HepG2 (cell line): Measurements from ENCODE around the gene SMYD4. TPM values are rescaled to one million over a fixed set of nuclear protein-coding genes. Genes with fewer than 3 reads are reported as not detected.

Experiments
- AHR ChIP-seq: IDR thresholded peaks from 2 replicates; pipeline ENCODE4 v1.6.1; 2018; ENCODE audit warnings: missing genetic modification reagents, missing compliant biosample characterization
- DBP ChIP-seq: sonication (generic); formaldehyde crosslinking; IDR thresholded peaks from 2 replicates; pipeline ENCODE4 v1.4.0; 2020; ENCODE audit warnings: missing genetic modification reagents; ENCODE audit errors: not compliant biosample characterization
- GFI1 ChIP-seq: sonication (generic); formaldehyde crosslinking; IDR thresholded peaks from 2 replicates; pipeline ENCODE4 v1.5.0; 2020; ENCODE audit warnings: missing genetic modification reagents, mild to moderate bottlenecking, borderline replicate concordance
- NFRKB ChIP-seq: fragments of 450-650 bp; IDR thresholded peaks from 2 replicates; pipeline ENCODE4 v1.6.1; 2017
- NR0B2 ChIP-seq: sonication (generic); formaldehyde crosslinking; IDR thresholded peaks from 2 replicates; pipeline ENCODE4 v1.4.0; 2020; ENCODE audit warnings: mild to moderate bottlenecking, missing genetic modification reagents
- PREB ChIP-seq: sonication (generic); formaldehyde crosslinking; IDR thresholded peaks from 2 replicates; pipeline ENCODE4 v1.4.0; 2020; ENCODE audit warnings: missing genetic modification reagents
- REXO4 ChIP-seq: sonication (generic); formaldehyde crosslinking; IDR thresholded peaks from 2 replicates; pipeline ENCODE4 v1.8.0; 2022; ENCODE audit warnings: missing genetic modification reagents, mild to moderate bottlenecking, borderline replicate concordance
- RNF219 ChIP-seq: sonication (generic); formaldehyde crosslinking; IDR thresholded peaks from 2 replicates; pipeline ENCODE4 v1.5.0; 2020; ENCODE audit warnings: mild to moderate bottlenecking, missing genetic modification reagents
- SETDB1 ChIP-seq: sonication (generic); formaldehyde crosslinking; IDR thresholded peaks from 2 replicates; pipeline ENCODE4 v1.5.1; 2020; ENCODE audit warnings: missing genetic modification reagents, mild to moderate bottlenecking, borderline replicate concordance
- TCF12 ChIP-seq, 2 experiments: fragments of 450-650 bp in 1 of 2; sonication (generic) in 1 of 2; formaldehyde crosslinking in 1 of 2; IDR thresholded peaks; 2 replicates each; pipeline versions ENCODE4 v1.6.1 to v1.8.0; 2017 to 2022; ENCODE audit warnings: antibody characterized with exemption in 1 of 2, mild to moderate bottlenecking in 1 of 2, missing genetic modification reagents in 1 of 2, moderate library complexity in 1 of 2
- TEAD2 ChIP-seq: sonication (generic); formaldehyde crosslinking; IDR thresholded peaks from 2 replicates; pipeline ENCODE4 v1.9.0; 2021; ENCODE audit warnings: missing genetic modification reagents
- TFAP4 ChIP-seq: sonication (generic); IDR thresholded peaks from 2 replicates; pipeline ENCODE4 v1.6.1; 2016; ENCODE audit warnings: low read depth, borderline replicate concordance
- ZIK1 ChIP-seq: sonication (generic); formaldehyde crosslinking; IDR thresholded peaks from 2 replicates; pipeline ENCODE4 v1.5.0; 2020; ENCODE audit warnings: mild to moderate bottlenecking, low read depth, missing genetic modification reagents, borderline replicate concordance
- ZNF275 ChIP-seq: sonication (generic); formaldehyde crosslinking; IDR thresholded peaks from 2 replicates; pipeline ENCODE4 v1.8.0; 2022; ENCODE audit warnings: missing genetic modification reagents, mild to moderate bottlenecking, inconsistent platforms, borderline replicate concordance
- ZNF281 ChIP-seq: sonication (generic); formaldehyde crosslinking; IDR thresholded peaks from 2 replicates; pipeline ENCODE4 v1.4.0; 2020; ENCODE audit warnings: missing genetic modification reagents, borderline replicate concordance
- ZNF589 ChIP-seq: sonication (generic); formaldehyde crosslinking; conservative IDR thresholded peaks from 2 replicates; pipeline ENCODE4 v1.8.0; 2022; ENCODE audit warnings: mild to moderate bottlenecking, moderate library complexity, missing genetic modification reagents
- ZNF784 ChIP-seq: sonication (generic); formaldehyde crosslinking; IDR thresholded peaks from 2 replicates; pipeline ENCODE4 v1.5.1; 2020; ENCODE audit warnings: missing genetic modification reagents, mild to moderate bottlenecking, borderline replicate concordance
- ZNF883 ChIP-seq: sonication (generic); formaldehyde crosslinking; IDR thresholded peaks from 2 replicates; pipeline ENCODE4 v1.5.1; 2020; ENCODE audit warnings: mild to moderate bottlenecking, missing genetic modification reagents; ENCODE audit errors: not compliant biosample characterization
- polyA plus RNA-seq, 8 experiments: library from polyadenylated mRNA; depleted of rRNA in 3 of 8; stranded (reverse) in 7 of 8; unstranded in 1 of 8; fragments of >200 nt; fragmentation: Illumina TruSeq in 4 of 8; extraction: Trizol in 4 of 8; gene quantifications; 2 replicates each; pipeline versions ENCODE4 v1.2.1 to v1.2.3, GENCODE V29; 2011 to 2016; ENCODE audit warnings: low read depth in 4 of 8, missing spikeins in 1 of 8, mixed read lengths in 1 of 8; ENCODE audit not compliant: insufficient read depth in 1 of 8
- total RNA-seq, 5 experiments: library from RNA; depleted of rRNA; stranded (reverse); fragments of >200 nt; fragmentation: Illumina TruSeq; extraction: Trizol; gene quantifications; 2 replicates each; pipeline ENCODE4 v1.2.3, GENCODE V29; 2016; ENCODE audit warnings: low read depth in 1 of 5

SMYD4 gene
- total and polyA plus RNA-seq, 2 of the 13 experiments (the other 11 are each of a cell fraction or from before 2014, with no cell fraction given) = 7.4 to 11.3 TPM

- no peak for TF ChIP-seq REXO4 (CRISPR knock-in tag)
- no peak for TF ChIP-seq GFI1 (CRISPR knock-in tag)
- TF ChIP-seq TEAD2 (CRISPR knock-in tag) = no peak
- no peak for TF ChIP-seq TFAP4
- TF ChIP-seq DBP = no peak
- TF ChIP-seq ZNF275 (CRISPR knock-in tag) = no peak
- TF ChIP-seq NFRKB = no peak
- peak; percentile 55 for TF ChIP-seq ZNF883 (CRISPR knock-in tag)
- TF ChIP-seq SETDB1 = no peak
- TF ChIP-seq PREB (CRISPR knock-in tag) = no peak
- no peak for TF ChIP-seq NR0B2 (CRISPR knock-in tag)
- no peak for TF ChIP-seq RNF219 (CRISPR knock-in tag)
- no peak for TF ChIP-seq ZIK1 (CRISPR knock-in tag)
- TF ChIP-seq TCF12 (IDR thresholded peaks at IDR 0.05) = no peak
- TF ChIP-seq TCF12 (CRISPR knock-in tag; IDR thresholded peaks at IDR 0.05) = no peak
- no peak; the same call in 1 of the 2 replicates for TF ChIP-seq ZNF784
- no peak for TF ChIP-seq ZNF281
- no peak for TF ChIP-seq ZNF589 (CRISPR knock-in tag)
- TF ChIP-seq AHR (CRISPR knock-in tag) = no peak
Measured at GRCh38 chr17:1735834-1736347, 93.8 kb downstream of the SMYD4 start (continued).
